Pulmonary artery endothelial cell (primary cell): ENCODE results near the gene CASP7. TPM values are rescaled to one million over a fixed set of nuclear protein-coding genes. Genes with fewer than 3 reads are reported as not detected.
"Not testable (repeated sequence)": the region's sequence is repeated elsewhere in the genome, so short reads cannot be mapped to it uniquely, and the experiment has no call there.

ENCODE experiments used
- DNase-seq: peaks from one replicate; pipeline ENCODE4 v3.0.0-alpha.2; 2011; ENCODE audit warnings: low read depth, low spot score
- total RNA-seq: library from RNA; depleted of rRNA; stranded (reverse); fragments of >200 nt; gene quantifications from 2 replicates; pipeline ENCODE4 v1.2.3, GENCODE V29; 2014

CASP7 gene
- total RNA-seq, 1 donor from 2014 or later = 67.4 TPM

- peak; percentile 1 for DNase-seq
Measured at GRCh38 chr10:113753020-113753692, 73.4 kb downstream of the CASP7 start.

GRCh38 chr10:113754125-113754524 is 74.4 kb downstream of the CASP7 start:
- DNase-seq = no peak

- no peak for DNase-seq
Measured at GRCh38 chr10:113754768-113755167, 75.1 kb downstream of the CASP7 start.

- DNase-seq = no peak
Measured at GRCh38 chr10:113756940-113757543, 77.3 kb downstream of the CASP7 start.

- DNase-seq = no peak
Measured at GRCh38 chr10:113762083-113762482, 82.4 kb downstream of the CASP7 start.

- DNase-seq = no peak
Measured at GRCh38 chr10:113764582-113764981, 84.9 kb downstream of the CASP7 start.

GRCh38 chr10:113765910-113766309 is 86.2 kb downstream of the CASP7 start:
- DNase-seq = no peak

GRCh38 chr10:113767222-113767621 is 87.5 kb downstream of the CASP7 start:
- no peak for DNase-seq

- DNase-seq = no peak
Measured at GRCh38 chr10:113770346-113770745, 90.6 kb downstream of the CASP7 start.

- not testable (repeated sequence) for DNase-seq
Measured at GRCh38 chr10:113771131-113771530, 91.4 kb downstream of the CASP7 start.

GRCh38 chr10:113775686-113776294 is 96.1 kb downstream of the CASP7 start:
- no peak for DNase-seq

- no peak for DNase-seq
Measured at GRCh38 chr10:113776553-113776952, 96.8 kb downstream of the CASP7 start.

Other genes with a start within 250 kb of the CASP7 start
- not detected in 2 replicates for gene HABP2, start 126.9 kb upstream of the CASP7 start, total RNA-seq
- not detected in 2 replicates for gene NRAP, start 15.9 kb upstream of the CASP7 start, total RNA-seq
- gene PLEKHS1, start 71.8 kb downstream of the CASP7 start, total RNA-seq = not detected in 2 replicates
- 7.1 and 9.3 TPM in 2 replicates for gene DCLRE1A, start 174.2 kb downstream of the CASP7 start, total RNA-seq
- gene NHLRC2, start 174.7 kb downstream of the CASP7 start, total RNA-seq = 14.3 and 15.5 TPM in 2 replicates